Panc1 (cell line): Measurements from ENCODE around the gene DIRAS3. TPM values are rescaled to one million over a fixed set of nuclear protein-coding genes. Genes with fewer than 3 reads are reported as not detected.

ENCODE experiments used
- ATAC-seq: fragments of 200-7000 bp; cut with Tn5 transposase; 2 replicates; pipeline ENCODE4 v1.9.1; 2020; ENCODE audit warnings: mild to moderate bottlenecking, moderate library complexity
- BruUV-seq: library from RNA; stranded (reverse); fragments of 400-500 nt; replicated peaks from 2 replicates; lab custom pipeline; 2021; lab: Mats Ljungman, UMichigan
- CTCF ChIA-PET: fragments of 300-600 bp; sonication (Branson Sonifier 250); formaldehyde crosslinking; loops from one replicate; lab custom pipeline; 2022; ENCODE audit warnings: antibody characterized with exemption; lab: Charles Lee
- POLR2A ChIA-PET: fragments of 300-600 bp; sonication (Branson Sonifier 250); formaldehyde crosslinking; loops from one replicate; lab custom pipeline; 2022; ENCODE audit warnings: antibody characterized with exemption; lab: Charles Lee
- DNase-seq: peaks from one replicate; pipeline ENCODE4 v3.0.0-alpha.2; 2010; ENCODE audit warnings: low read depth, low spot score
- H3K27ac ChIP-seq: 2 replicates; pipeline ENCODE4 v1.5.1; 2011; ENCODE audit warnings: mild to moderate bottlenecking, low read length, inconsistent platforms
- H3K27me3 ChIP-seq: fragments of 200-500 bp; sonication (Bioruptor generic); 2 replicates; pipeline ENCODE4 v1.6.0; 2014; ENCODE audit warnings: low read length, inconsistent platforms; ENCODE audit not compliant: control insufficient read depth, insufficient read depth
- H3K36me3 ChIP-seq: fragments of 200-500 bp; sonication (Bioruptor generic); 2 replicates; pipeline ENCODE4 v1.5.1; 2014; ENCODE audit warnings: inconsistent platforms, mild to moderate bottlenecking, low read length, moderate library complexity; ENCODE audit not compliant: control insufficient read depth, insufficient read depth
- H3K4me1 ChIP-seq: 2 replicates; pipeline ENCODE4 v1.5.1; 2011; ENCODE audit warnings: inconsistent platforms, mild to moderate bottlenecking, low read length, moderate library complexity; ENCODE audit not compliant: control insufficient read depth, insufficient read depth
- H3K4me3 ChIP-seq, 2 experiments: 2 replicates each; pipeline ENCODE4 v1.5.1; 2011 to 2012; ENCODE audit warnings: low read depth in 2 of 2, low read length in 2 of 2, mild to moderate bottlenecking in 2 of 2, inconsistent platforms in 1 of 2, moderate library complexity in 1 of 2
- H3K9me3 ChIP-seq: fragments of 200-500 bp; sonication (Bioruptor generic); 2 replicates; pipeline ENCODE4 v1.5.1; 2014; ENCODE audit warnings: low read depth, mild to moderate bottlenecking, inconsistent platforms, low read length, moderate library complexity; ENCODE audit not compliant: control insufficient read depth, insufficient read depth
- POLR2AphosphoS5 ChIP-seq: IDR thresholded peaks from 2 replicates; pipeline ENCODE4 v1.6.1; 2012; ENCODE audit warnings: mild to moderate bottlenecking, low read depth, low read length, moderate library complexity
- REST ChIP-seq, 2 experiments: IDR thresholded peaks; 2 replicates each; pipeline ENCODE4 v1.6.1; 2011 to 2012; ENCODE audit warnings: low read depth in 2 of 2, control low read depth in 1 of 2, low read length in 1 of 2, mild to moderate bottlenecking in 1 of 2, moderate library complexity in 1 of 2; ENCODE audit not compliant: insufficient read depth in 1 of 2
- SIN3A ChIP-seq: IDR thresholded peaks from 2 replicates; pipeline ENCODE4 v1.6.1; 2012; ENCODE audit warnings: low read depth, mild to moderate bottlenecking, low read length, moderate library complexity, borderline replicate concordance; ENCODE audit not compliant: insufficient read depth
- TCF7L2 ChIP-seq: IDR thresholded peaks from 2 replicates; pipeline ENCODE4 v1.6.1; 2011; ENCODE audit warnings: mild to moderate bottlenecking, low read depth, low read length, inconsistent platforms
- in situ Hi-C: cut with HindIII; loops from 2 replicates; pipeline ENCODE4 v1.10.0; 2016; ENCODE audit warnings: low sequenced_read_pairs, low pct_unique_long_range_greater_than_20kb
- intact Hi-C: fragments of 100-400 bp; cut with micrococcal nuclease; formaldehyde crosslinking; loops from one replicate; pipeline ENCODE4 v1.10.0; 2022; ENCODE audit not compliant: unreplicated experiment
- total RNA-seq: library from RNA; stranded (reverse); gene quantifications from one replicate; pipeline ENCODE4 v1.2.1, GENCODE V29; 2021; ENCODE audit not compliant: unreplicated experiment
- TF ChIP-seq, protein P1 (sequence below): fragments of 450-650 bp; IDR thresholded peaks from 2 replicates; pipeline ENCODE4 v1.5.1; 2017; ENCODE audit warnings: mild to moderate bottlenecking

The DIRAS3 gene
- total RNA-seq, 1 experiment from 2014 or later: not detected

DNA sequence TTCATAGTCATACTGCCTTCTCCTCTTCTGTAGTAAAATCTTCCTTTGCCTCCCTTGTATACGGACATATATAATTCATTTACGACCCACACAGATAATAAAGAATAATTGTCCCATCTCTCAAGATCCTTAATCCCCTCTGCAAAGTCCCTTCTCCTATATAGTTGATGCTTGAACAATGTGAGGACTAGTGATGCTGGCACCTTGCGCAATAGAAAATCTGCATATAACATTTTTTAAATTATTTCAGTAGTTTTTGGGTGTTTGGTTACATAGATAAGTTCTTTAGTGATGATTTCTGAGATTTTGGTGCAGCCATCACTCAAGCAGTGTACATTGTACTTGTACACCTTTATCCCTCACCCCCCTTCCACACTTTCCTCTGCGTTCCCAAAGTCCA lies 21.0 kb downstream of the DIRAS3 start:
- Histone ChIP-seq H3K4me1 (no peaks in the 10 kb centered on the region), H3K27ac (no peak overlapping the region), H3K27me3 (no peaks in the 10 kb centered on the region), H3K9me3 (no peaks in the 10 kb centered on the region), H3K36me3 (no peaks in the 10 kb centered on the region), H3K4me3 (no peak overlapping the region)
- TF ChIP-seq SIN3A: no peak
- TF ChIP-seq REST (IDR thresholded peaks at IDR 0.05; ENCODE audit: insufficient read depth in 1 of 2, low read depth in 2 of 2, low read length in 1 of 2): no peak
- no peak for TF ChIP-seq POLR2AphosphoS5
- no peak for TF ChIP-seq TCF7L2
- TF ChIP-seq, protein P1, sequence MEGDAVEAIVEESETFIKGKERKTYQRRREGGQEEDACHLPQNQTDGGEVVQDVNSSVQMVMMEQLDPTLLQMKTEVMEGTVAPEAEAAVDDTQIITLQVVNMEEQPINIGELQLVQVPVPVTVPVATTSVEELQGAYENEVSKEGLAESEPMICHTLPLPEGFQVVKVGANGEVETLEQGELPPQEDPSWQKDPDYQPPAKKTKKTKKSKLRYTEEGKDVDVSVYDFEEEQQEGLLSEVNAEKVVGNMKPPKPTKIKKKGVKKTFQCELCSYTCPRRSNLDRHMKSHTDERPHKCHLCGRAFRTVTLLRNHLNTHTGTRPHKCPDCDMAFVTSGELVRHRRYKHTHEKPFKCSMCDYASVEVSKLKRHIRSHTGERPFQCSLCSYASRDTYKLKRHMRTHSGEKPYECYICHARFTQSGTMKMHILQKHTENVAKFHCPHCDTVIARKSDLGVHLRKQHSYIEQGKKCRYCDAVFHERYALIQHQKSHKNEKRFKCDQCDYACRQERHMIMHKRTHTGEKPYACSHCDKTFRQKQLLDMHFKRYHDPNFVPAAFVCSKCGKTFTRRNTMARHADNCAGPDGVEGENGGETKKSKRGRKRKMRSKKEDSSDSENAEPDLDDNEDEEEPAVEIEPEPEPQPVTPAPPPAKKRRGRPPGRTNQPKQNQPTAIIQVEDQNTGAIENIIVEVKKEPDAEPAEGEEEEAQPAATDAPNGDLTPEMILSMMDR: no peak
- intact Hi-C loops (loop anchor here (10.0 kb wide), 1 partner anchor 165 kb away; no protein-coding TSS in a partner anchor), in situ Hi-C loops (no loop called here)
- DNase-seq (no peak), ATAC-seq (no peak)
- BruUV-seq: no TSS peak
- CTCF ChIA-PET: no interaction called here
- POLR2A ChIA-PET: no interaction called here

GRCh38 chr1:68028566-68028965 lies 21.9 kb downstream of the DIRAS3 start:
- no peak for ATAC-seq
- no TSS peak for BruUV-seq
- POLR2A ChIA-PET: no interaction called here

More at GRCh38 chr1:68028566-68028965, 21.9 kb downstream of the DIRAS3 start:
- H3K9me3 ChIP-seq: no peaks in the 10 kb centered on the region
- intact Hi-C loops (loop anchor here (10.0 kb wide), 1 partner anchor 164 kb away; no protein-coding TSS in a partner anchor), in situ Hi-C loops (no loop called here)
- no peaks in the 10 kb centered on the region for H3K4me1 ChIP-seq
- no peak overlapping the region for H3K4me3 ChIP-seq
- DNase-seq: no peak
- H3K36me3 ChIP-seq: no peaks in the 10 kb centered on the region
- TF ChIP-seq POLR2AphosphoS5 (no peak), TCF7L2 (no peak), REST (IDR thresholded peaks at IDR 0.05; ENCODE audit: insufficient read depth in 1 of 2, low read depth in 2 of 2, low read length in 1 of 2) (no peak), SIN3A (no peak)
- TF ChIP-seq, protein P1: no peak
- no peak overlapping the region for H3K27ac ChIP-seq
- CTCF ChIA-PET: no interaction called here
- H3K27me3 ChIP-seq: no peaks in the 10 kb centered on the region
